ENCODE measurements around the gene FAM181A. TPM values are rescaled to one million over a fixed set of nuclear protein-coding genes. Genes with fewer than 3 reads are reported as not detected.

Gene FAM181A
- total RNA-seq, 5 donors from 2014 or later (not counting 1 experiment from before 2014, with no cell fraction given) = not detected

DNA sequence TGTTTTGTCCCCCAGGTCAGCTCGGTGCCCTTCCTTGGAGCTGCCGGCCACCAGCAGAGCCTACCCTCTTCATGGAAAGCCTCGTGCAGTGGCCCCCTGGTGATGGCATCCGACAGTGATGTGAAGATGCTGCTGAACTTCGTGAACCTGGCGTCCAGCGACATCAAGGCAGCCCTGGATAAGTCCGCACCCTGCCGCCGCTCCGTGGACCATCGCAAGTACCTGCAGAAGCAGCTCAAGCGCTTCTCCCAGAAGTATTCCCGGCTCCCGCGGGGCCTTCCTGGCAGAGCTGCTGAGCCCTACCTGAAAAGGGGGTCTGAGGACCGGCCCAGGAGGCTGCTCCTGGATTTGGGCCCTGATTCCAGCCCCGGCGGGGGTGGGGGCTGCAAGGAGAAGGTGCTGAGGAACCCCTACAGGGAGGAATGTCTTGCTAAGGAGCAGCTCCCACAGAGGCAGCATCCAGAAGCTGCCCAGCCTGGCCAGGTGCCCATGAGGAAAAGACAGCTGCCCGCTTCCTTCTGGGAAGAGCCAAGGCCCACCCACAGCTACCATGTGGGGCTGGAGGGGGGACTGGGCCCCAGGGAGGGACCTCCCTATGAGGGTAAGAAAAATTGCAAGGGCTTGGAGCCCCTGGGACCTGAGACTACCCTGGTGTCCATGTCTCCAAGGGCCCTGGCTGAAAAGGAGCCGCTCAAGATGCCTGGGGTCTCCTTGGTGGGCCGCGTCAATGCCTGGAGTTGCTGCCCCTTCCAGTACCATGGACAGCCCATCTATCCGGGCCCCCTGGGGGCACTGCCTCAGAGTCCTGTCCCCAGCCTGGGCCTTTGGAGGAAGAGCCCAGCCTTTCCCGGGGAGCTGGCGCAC lies 1.3 kb downstream of the FAM181A start:
- Histone ChIP-seq H3K36me3 (ENCODE audit: control insufficient read depth in 2 of 2, extremely low read depth in 1 of 2, insufficient read depth in 1 of 2, low read length in 1 of 2) (no peaks in the 10 kb centered on the region), H3K27me3 (replicated peaks in 1 of 2; ENCODE audit: control insufficient read depth in 2 of 2, extremely low read depth in 1 of 2, insufficient read depth in 2 of 2, low read length in 1 of 2) (no peaks in the 10 kb centered on the region), H3K4me3 (ENCODE audit: control insufficient read depth in 1 of 2, extremely low read depth in 1 of 2, low read length in 1 of 2) (no peak overlapping the region), H3K9me3 (no peaks in the 10 kb centered on the region), H3K27ac (ENCODE audit: low read length) (no peak overlapping the region), H3K4me1 (ENCODE audit: control insufficient read depth in 1 of 2, extremely low read depth in 1 of 2, insufficient read depth in 2 of 2, low read length in 2 of 2) (no peaks in the 10 kb centered on the region)
- 86% methylated on average over 15 of the region's 26 CpGs for WGBS (ENCODE audit: insufficient coverage)
- CTCF ChIA-PET = no interaction called here
- Mint-ChIP-seq H3K9me3 (no peaks in the 10 kb centered on the region), H3K36me3 (no peaks in the 10 kb centered on the region), H3K27ac (no peak overlapping the region), H3K4me3 (no peak overlapping the region), H3K27me3 (no peaks in the 10 kb centered on the region), H3K4me1 (no peaks in the 10 kb centered on the region)
- no peak for DNase-seq
- ATAC-seq (replicated peaks in 1 of 4) = no peak
- POLR2A ChIA-PET = no interaction called here

GRCh38 chr14:93929048-93929535 lies 1.9 kb downstream of the FAM181A start:
- no peak overlapping the region for H3K4me3 Mint-ChIP-seq
- H3K9me3 ChIP-seq = no peaks in the 10 kb centered on the region
- H3K36me3 Mint-ChIP-seq = no peaks in the 10 kb centered on the region
- POLR2A ChIA-PET = no interaction called here
- H3K4me3 ChIP-seq (ENCODE audit: control insufficient read depth in 1 of 2, extremely low read depth in 1 of 2, low read length in 1 of 2) = no peak overlapping the region
- H3K27ac Mint-ChIP-seq = no peak overlapping the region
- ATAC-seq (replicated peaks in 1 of 4) = no peak
- H3K4me1 ChIP-seq (ENCODE audit: control insufficient read depth in 1 of 2, extremely low read depth in 1 of 2, insufficient read depth in 2 of 2, low read length in 2 of 2) = no peaks in the 10 kb centered on the region
- DNase-seq = no peak
- H3K36me3 ChIP-seq (ENCODE audit: control insufficient read depth in 2 of 2, extremely low read depth in 1 of 2, insufficient read depth in 1 of 2, low read length in 1 of 2) = no peaks in the 10 kb centered on the region
- CTCF ChIA-PET = no interaction called here
- WGBS (ENCODE audit: insufficient coverage) = 86% methylated on average over 10 of the region's 13 CpGs
- H3K27ac ChIP-seq (ENCODE audit: low read length) = no peak overlapping the region
- no peaks in the 10 kb centered on the region for H3K4me1 Mint-ChIP-seq
- H3K27me3 ChIP-seq (replicated peaks in 1 of 2; ENCODE audit: control insufficient read depth in 2 of 2, extremely low read depth in 1 of 2, insufficient read depth in 2 of 2, low read length in 1 of 2) = no peaks in the 10 kb centered on the region
- no peaks in the 10 kb centered on the region for H3K9me3 Mint-ChIP-seq
- no peaks in the 10 kb centered on the region for H3K27me3 Mint-ChIP-seq

DNA sequence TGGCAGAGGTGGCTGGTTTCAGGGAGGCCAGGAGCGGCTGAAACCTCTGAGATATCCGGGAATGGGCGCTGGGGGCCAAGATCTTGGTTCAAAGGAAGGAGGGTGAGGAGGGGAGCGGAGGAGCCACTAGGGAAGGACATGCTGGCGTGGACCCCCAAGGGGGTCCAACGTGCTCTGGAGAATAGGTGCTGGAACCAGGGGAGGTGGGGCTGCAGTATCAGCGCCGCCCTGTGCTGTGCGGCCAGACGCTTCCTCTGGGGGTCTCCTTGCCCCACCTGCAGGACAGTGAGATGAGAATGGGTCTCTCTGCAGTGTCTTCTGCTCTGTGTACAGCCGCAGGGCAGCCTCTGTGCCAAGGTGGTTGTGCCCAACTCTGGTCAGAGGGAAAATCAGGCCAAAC lies 2.5 kb downstream of the FAM181A start:
- ATAC-seq (replicated peaks in 1 of 4) (no peak), DNase-seq (no peak)
- Mint-ChIP-seq H3K9me3 (no peaks in the 10 kb centered on the region), H3K4me1 (no peaks in the 10 kb centered on the region), H3K4me3 (no peak overlapping the region), H3K27ac (no peak overlapping the region), H3K36me3 (no peaks in the 10 kb centered on the region), H3K27me3 (no peaks in the 10 kb centered on the region)
- CTCF ChIA-PET = no interaction called here
- Histone ChIP-seq H3K36me3 (ENCODE audit: control insufficient read depth in 2 of 2, extremely low read depth in 1 of 2, insufficient read depth in 1 of 2, low read length in 1 of 2) (no peaks in the 10 kb centered on the region), H3K9me3 (no peaks in the 10 kb centered on the region), H3K27ac (ENCODE audit: low read length) (no peak overlapping the region), H3K27me3 (replicated peaks in 1 of 2; ENCODE audit: control insufficient read depth in 2 of 2, extremely low read depth in 1 of 2, insufficient read depth in 2 of 2, low read length in 1 of 2) (no peaks in the 10 kb centered on the region), H3K4me1 (ENCODE audit: control insufficient read depth in 1 of 2, extremely low read depth in 1 of 2, insufficient read depth in 2 of 2, low read length in 2 of 2) (no peaks in the 10 kb centered on the region), H3K4me3 (ENCODE audit: control insufficient read depth in 1 of 2, extremely low read depth in 1 of 2, low read length in 1 of 2) (no peak overlapping the region)
- 94% methylated on average over 11 of the region's 11 CpGs for WGBS (ENCODE audit: insufficient coverage)
- POLR2A ChIA-PET = no interaction called here

DNA sequence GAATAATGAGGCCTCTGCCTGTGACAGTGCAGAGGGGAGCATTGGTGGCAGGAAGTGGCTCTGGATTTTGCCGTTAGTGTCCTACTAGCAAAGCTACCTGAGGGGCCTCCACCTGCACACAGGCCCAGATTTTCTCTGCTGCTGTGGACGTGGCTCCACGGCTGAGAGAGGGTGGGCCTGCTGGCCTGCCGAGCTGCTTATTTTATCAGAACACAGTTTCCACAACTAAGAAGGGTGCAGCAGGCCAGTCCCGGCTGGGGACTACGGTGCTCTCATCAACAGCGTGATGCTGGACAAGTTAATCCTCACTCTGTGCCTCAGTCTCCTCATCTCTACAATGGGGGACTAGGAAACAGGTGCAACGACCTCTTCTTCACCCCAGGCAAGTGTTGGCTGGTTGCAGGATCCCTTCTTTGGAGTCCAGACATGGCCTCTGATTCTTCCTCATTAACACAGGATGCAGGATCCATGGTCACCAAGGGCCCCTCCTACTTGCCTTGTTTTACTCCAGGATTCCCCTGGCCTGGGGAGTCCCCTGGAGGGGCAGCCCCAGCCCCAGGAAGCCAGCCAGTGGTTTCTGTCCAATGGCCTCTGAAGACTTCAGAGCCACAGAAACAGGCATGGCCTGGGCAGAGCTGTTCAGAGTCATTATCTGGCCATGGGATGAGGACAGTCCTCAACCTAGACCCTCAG lies 3.3 kb downstream of the FAM181A start:
- Histone ChIP-seq H3K36me3 (ENCODE audit: control insufficient read depth in 2 of 2, extremely low read depth in 1 of 2, insufficient read depth in 1 of 2, low read length in 1 of 2) (no peaks in the 10 kb centered on the region), H3K27me3 (replicated peaks in 1 of 2; ENCODE audit: control insufficient read depth in 2 of 2, extremely low read depth in 1 of 2, insufficient read depth in 2 of 2, low read length in 1 of 2) (peaks cover 0 to under 1% of the 10 kb centered on the region in 2 experiments), H3K4me1 (ENCODE audit: control insufficient read depth in 1 of 2, extremely low read depth in 1 of 2, insufficient read depth in 2 of 2, low read length in 2 of 2) (no peaks in the 10 kb centered on the region), H3K4me3 (ENCODE audit: control insufficient read depth in 1 of 2, extremely low read depth in 1 of 2, low read length in 1 of 2) (no peak overlapping the region), H3K27ac (ENCODE audit: low read length) (no peak overlapping the region), H3K9me3 (no peaks in the 10 kb centered on the region)
- Mint-ChIP-seq H3K27me3 (no peaks in the 10 kb centered on the region), H3K36me3 (no peaks in the 10 kb centered on the region), H3K4me3 (no peak overlapping the region), H3K4me1 (no peaks in the 10 kb centered on the region), H3K9me3 (no peaks in the 10 kb centered on the region), H3K27ac (no peak overlapping the region)
- POLR2A ChIA-PET = no interaction called here
- DNase-seq (no peak), ATAC-seq (replicated peaks in 1 of 4) (no peak)
- CTCF ChIA-PET = no interaction called here
- WGBS (ENCODE audit: insufficient coverage) = 76% methylated on average over 5 of the region's 8 CpGs

- no peaks in the 10 kb centered on the region for H3K36me3 Mint-ChIP-seq
- H3K9me3 ChIP-seq = no peaks in the 10 kb centered on the region
- POLR2A ChIA-PET = no interaction called here
- no peaks in the 10 kb centered on the region for H3K36me3 ChIP-seq (ENCODE audit: control insufficient read depth in 2 of 2, extremely low read depth in 1 of 2, insufficient read depth in 1 of 2, low read length in 1 of 2)
- H3K4me1 Mint-ChIP-seq = no peaks in the 10 kb centered on the region
- no peaks in the 10 kb centered on the region for H3K4me1 ChIP-seq (ENCODE audit: control insufficient read depth in 1 of 2, extremely low read depth in 1 of 2, insufficient read depth in 2 of 2, low read length in 2 of 2)
- peaks cover 0 to 2% of the 10 kb centered on the region in 2 experiments for H3K27me3 ChIP-seq (replicated peaks in 1 of 2; ENCODE audit: control insufficient read depth in 2 of 2, extremely low read depth in 1 of 2, insufficient read depth in 2 of 2, low read length in 1 of 2)
- DNase-seq (no peak), ATAC-seq (replicated peaks in 1 of 4) (no peak)
- H3K27ac Mint-ChIP-seq = no peak overlapping the region
- no peaks in the 10 kb centered on the region for H3K9me3 Mint-ChIP-seq
- WGBS (ENCODE audit: insufficient coverage) = 80% methylated on average over 1 of the region's 4 CpGs
- no peaks in the 10 kb centered on the region for H3K27me3 Mint-ChIP-seq
- H3K4me3 Mint-ChIP-seq = no peak overlapping the region
- no peak overlapping the region for H3K4me3 ChIP-seq (ENCODE audit: control insufficient read depth in 1 of 2, extremely low read depth in 1 of 2, low read length in 1 of 2)
- no peak overlapping the region for H3K27ac ChIP-seq (ENCODE audit: low read length)
- CTCF ChIA-PET = no interaction called here
Observed at GRCh38 chr14:93930989-93931307, 3.8 kb downstream of the FAM181A start.

GRCh38 chr14:93932642-93933041 lies 5.5 kb downstream of the FAM181A start:
- no peak overlapping the region for H3K4me3 Mint-ChIP-seq
- H3K27me3 Mint-ChIP-seq = peaks cover 2 to 3% of the 10 kb centered on the region in 2 donors
- ATAC-seq (replicated peaks in 1 of 4) (no peak), DNase-seq (no peak)
- Histone ChIP-seq H3K27me3 (replicated peaks in 1 of 2; ENCODE audit: control insufficient read depth in 2 of 2, extremely low read depth in 1 of 2, insufficient read depth in 2 of 2, low read length in 1 of 2) (peaks cover 0 to 7% of the 10 kb centered on the region in 2 experiments), H3K4me1 (ENCODE audit: control insufficient read depth in 1 of 2, extremely low read depth in 1 of 2, insufficient read depth in 2 of 2, low read length in 2 of 2) (no peaks in the 10 kb centered on the region), H3K4me3 (ENCODE audit: control insufficient read depth in 1 of 2, extremely low read depth in 1 of 2, low read length in 1 of 2) (no peak overlapping the region), H3K9me3 (no peaks in the 10 kb centered on the region), H3K27ac (ENCODE audit: low read length) (no peak overlapping the region), H3K36me3 (ENCODE audit: control insufficient read depth in 2 of 2, extremely low read depth in 1 of 2, insufficient read depth in 1 of 2, low read length in 1 of 2) (no peaks in the 10 kb centered on the region)
- H3K27ac Mint-ChIP-seq = no peak overlapping the region
- no peaks in the 10 kb centered on the region for H3K36me3 Mint-ChIP-seq
- H3K9me3 Mint-ChIP-seq = no peaks in the 10 kb centered on the region
- no peaks in the 10 kb centered on the region for H3K4me1 Mint-ChIP-seq
- WGBS (ENCODE audit: insufficient coverage) = 97% methylated on average over 3 of the region's 4 CpGs
- CTCF ChIA-PET = no interaction called here
- POLR2A ChIA-PET = no interaction called here

Data from T-cell (primary cell).